Measurements from ENCODE around the gene SLC35A1.

Gene SLC35A1

DNA sequence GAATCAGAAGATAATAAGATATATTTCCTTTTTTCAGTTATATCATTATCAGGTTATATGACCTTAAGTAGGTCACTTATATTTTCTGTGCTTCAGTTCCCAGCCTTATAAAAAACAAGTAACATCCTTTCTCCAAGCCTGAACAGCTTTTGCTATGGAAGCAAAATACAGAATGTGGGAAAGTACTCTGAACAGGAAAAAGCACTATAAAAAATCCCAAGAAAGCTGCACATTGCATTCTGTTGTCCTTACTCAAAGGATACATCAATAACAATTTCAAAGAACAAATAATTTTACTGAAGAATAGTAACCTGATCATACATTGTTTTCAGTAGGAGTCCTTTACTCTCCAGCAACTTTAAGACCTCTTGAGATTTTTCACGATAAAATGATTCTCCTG, 56.4 kb downstream of the SLC35A1 start:
- no peak for DNase-seq (ENCODE audit: low read depth)

DNA sequence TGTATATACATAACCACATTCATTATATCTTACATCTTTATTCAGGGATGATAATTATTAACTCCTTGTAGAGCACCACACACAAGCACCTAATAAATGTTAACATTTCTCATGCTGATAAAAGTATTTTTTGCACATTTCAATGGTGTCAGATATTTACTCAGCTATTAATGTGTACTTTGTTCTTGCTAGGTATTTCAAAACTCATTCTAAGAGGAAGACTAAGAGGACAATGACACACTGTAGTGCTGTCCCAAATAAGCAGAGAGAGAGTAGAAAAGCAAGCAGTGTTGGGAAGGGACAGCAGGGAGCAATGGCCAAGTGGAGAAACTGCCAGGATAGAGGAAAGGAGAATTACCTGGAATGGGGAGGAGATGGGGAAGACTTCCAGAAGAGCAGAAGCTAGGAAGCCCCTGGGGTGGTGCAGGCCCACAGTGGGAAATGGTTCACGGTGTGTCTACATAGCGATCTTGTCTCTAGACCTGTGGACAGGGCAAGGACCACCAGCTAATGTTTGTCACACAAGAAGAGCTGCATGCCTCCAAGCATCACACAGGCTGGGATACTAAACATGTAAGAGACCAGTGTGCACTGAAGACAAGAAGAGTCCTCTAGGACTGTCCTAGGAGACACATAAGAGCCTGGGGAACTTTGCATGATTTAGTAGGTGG, 61.7 kb downstream of the SLC35A1 start:
- no peak for DNase-seq (ENCODE audit: low read depth)

DNA sequence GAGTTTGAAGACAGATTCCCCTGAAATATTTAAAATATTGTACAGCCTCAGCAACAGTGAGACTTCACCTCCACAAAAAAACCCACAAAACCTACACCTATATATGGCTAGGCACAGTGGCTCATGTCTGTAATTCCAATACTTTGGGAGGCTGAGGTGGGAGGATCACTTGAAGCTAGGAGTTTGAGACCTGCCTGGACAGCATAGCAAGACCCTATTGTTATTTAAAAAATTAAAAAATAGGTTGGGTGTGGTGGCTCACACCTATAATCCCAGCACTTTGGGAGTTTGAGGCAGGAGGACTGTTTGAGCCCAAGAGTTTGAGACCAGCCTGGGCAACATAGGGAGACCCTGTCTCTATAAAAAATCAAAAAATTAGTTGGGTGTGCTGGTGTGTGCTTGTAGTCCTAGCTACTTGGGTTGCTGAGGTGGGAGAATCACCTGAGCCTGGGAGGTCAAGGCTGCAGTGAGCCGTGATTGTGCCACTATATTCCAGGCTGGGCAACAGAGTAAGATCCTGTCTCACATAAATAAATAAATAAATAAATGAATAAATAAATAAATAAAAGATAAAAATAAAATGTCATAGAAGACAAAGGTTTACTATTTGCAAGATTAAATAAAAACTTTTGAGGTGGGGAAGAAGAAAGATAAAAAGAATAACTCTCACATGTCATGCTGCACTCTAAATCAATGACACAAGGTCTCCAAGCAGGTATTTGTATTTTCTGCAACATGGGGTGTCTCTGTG, 65.9 kb downstream of the SLC35A1 start:
- DNase-seq (ENCODE audit: low read depth): no peak

DNA sequence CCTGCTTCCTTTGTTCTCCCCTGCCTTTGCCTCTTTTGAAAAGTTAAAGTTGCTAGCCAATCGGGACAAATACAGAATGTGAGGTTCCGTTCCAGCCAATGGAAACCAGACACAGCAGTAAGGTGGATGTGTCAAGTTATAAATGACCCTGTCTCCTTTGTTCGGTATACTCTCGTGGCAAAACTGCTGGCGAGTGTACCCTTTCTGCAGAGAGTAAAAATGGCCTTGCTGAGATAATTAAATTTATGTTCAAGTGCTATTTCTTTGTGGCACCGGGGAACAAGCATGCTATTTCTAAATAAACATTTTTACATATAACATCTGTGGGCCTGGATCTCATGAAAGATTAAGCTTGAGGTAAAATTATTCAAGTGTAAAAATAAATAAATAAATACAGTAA, 66.8 kb downstream of the SLC35A1 start:
- DNase-seq (ENCODE audit: low read depth): no peak

DNA sequence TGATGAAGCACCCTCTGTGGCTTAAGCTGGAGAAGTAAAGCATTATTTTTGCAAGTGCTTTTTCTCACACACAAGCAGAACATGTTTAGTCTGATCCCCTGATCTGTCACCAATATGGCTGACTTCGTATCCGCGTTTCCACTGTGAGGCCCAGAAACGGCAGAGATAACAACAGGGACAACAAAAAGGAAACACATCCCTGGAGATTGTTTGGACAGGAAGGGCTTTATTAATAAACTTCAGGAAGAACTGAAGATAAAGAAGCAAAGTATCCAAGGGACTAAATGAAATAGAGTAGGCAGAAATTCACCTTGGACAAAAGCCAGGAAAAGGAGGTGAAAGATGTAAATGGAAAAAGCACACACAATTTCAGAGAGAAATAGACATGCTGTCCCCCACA, 67.8 kb downstream of the SLC35A1 start:
- DNase-seq (ENCODE audit: low read depth): no peak

DNA sequence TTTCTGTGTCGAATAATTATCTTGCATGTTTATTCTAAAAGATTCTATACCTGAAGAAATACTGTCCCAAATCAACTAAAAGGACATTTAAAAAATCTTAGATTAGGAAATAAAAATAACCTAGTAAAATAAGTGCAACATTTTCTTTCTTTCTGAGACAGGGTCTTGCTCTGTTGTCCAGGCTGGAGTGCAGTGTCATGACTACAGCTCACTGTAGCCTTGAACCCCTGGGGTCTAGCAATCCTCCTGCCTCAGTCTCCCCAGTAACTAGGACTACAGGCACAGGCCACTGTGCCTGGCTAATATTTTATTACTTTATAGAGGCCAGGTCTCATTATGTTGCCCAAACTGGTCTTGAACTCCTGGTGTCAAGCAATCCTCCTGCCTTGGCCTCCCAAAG, 68.3 kb downstream of the SLC35A1 start:
- DNase-seq (ENCODE audit: low read depth): no peak

DNA sequence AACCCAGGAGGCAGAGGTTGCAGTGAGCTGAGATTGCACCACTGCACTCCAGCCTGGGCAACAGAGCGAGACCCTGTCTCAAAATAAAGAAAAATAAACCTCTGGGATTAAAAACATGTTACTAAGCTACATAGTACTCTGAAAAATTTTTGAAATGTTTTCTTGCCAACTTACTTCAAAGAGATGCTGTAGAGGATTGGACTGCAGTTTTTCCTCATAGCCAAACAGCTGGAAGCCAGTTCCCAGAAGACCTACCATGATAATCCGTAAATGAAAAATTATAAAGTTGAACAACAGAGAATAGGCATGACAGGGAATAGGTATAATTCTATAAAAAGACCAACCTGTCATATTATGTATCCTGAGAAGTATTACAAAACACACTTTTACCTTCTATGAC, 69.0 kb downstream of the SLC35A1 start:
- no peak for DNase-seq (ENCODE audit: low read depth)

DNA sequence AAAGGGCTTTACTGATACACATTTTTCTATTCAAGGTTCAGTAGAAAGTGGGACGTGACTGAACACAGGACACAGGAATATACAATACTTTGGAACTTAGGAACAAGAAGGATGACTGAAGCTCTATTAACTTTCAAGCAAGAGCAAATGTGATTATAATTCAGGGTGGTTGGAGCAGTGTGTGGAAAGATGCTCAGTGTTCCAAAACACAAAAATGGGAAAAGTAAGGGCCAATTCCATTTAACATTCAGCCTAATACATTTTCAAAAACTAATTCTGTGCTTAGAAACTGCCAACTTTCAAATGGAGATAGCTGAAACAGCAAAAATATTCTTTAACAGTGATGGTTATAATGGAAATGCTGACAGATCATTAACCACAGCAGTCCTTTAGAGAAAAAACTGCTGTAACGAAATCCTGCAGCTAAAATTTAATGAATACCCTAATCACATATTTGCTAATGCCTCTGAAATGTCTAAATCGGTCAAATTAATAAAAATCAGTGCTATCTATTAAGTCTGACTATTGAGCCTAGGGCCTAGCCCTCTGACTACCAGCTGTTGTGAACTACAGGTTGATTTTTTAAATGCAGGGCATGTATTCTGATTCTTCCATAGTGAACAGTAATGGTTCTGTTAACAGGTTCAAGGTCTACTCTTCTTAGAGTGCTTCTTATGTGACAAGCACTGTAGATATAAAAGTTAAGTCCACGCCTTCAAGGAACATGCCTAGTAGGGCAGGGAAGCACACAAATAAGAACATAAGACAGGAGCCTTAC, 71.1 kb downstream of the SLC35A1 start:
- no peak for DNase-seq (ENCODE audit: low read depth)

DNA sequence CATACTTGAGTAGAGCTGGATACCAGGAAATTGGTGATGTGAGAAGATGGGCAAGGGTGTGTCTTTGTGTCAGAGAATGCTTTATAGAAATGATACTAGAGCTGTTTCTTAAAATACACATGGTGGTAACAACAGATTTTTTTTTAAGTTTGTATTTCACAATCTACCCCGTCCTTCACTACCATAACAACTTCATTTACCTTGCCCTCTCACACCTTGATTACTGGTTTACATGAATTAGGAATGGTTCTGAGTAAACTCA, 71.6 kb downstream of the SLC35A1 start:
- DNase-seq (ENCODE audit: low read depth): no peak

DNA sequence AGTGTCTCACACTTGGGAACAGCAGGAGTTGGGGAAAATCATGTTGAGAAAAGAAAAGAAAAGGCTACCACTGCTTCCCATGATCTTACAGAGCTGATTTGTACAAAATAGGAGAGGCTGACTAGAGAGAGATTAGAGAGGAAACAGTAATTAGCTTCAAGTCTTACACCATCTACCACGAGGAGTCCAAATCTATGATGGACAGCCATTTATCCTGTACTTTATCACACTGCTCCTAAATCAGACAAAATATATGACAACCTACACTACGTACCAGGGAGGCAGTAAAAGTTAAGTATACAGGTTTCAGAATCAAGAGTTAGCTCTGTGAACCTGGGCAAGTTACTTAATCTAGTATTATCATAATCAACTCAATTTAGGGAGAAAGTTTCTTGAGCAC, 79.0 kb downstream of the SLC35A1 start:
- DNase-seq (ENCODE audit: low read depth): no peak

DNA sequence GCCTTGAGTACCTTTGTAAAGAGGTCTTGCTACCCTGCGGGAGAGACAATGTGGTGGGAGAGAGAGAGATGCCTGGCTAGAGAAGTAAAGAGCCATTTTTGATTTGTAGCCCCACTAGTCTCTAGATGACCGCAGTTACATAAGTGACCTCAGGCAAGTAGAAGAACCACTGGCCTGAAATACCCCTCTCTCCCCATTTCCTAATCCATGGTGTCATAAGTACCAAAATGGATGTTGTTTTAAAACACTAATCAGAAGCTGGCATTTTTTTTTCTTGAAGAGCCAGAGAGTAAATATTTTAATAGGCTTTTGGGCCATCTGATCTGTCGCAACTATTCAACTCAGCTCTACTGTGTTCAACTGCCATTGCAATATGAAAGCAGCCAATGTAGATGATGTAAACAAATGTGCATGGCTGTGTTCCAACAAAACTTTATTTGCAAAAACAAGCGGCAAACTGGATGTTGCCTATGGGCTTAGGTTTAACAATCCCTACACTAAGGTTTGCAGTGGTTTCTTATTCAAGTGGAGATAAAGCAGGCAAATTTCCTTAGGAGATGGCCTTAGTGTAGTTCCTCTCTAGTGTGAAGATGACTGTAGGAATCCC, 80.5 kb downstream of the SLC35A1 start:
- no peak for DNase-seq (ENCODE audit: low read depth)

DNA sequence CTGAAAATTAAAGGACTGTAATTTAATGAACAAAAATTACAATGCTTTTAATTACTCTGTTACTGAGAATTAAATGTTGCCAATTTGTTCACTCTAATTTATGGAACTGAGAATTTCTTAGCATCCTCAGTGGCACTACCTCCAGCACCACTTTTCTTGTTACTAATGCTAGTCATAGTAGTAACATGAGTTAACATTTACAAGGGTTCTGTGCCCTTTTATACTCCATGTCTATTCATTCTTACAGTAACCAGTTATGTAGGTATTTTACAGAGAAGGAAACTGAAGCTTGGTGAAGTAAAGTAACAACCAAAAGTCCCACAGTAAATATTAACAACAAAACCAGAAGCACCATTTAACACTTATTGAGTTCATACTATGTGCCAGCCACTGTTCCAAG, 82.7 kb downstream of the SLC35A1 start:
- DNase-seq (ENCODE audit: low read depth): no peak

DNA sequence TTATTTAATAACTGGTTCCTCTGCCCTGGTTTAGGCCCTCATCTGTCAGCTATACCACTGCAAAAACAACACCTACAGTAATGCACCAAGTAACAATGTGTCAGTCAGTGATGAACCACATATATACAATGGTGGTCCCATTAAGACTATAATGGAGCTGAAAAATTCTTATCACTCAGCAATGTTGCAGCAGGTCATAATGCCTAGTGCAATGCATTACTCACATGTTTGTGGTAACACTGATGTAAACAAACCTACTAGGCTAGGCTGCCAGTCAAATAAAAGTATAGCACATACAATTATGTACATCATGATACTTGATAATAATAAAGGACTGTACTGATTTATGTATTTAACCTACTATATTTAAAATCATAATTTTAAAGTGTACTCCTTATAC, 85.7 kb downstream of the SLC35A1 start:
- no peak for DNase-seq (ENCODE audit: low read depth)

DNA sequence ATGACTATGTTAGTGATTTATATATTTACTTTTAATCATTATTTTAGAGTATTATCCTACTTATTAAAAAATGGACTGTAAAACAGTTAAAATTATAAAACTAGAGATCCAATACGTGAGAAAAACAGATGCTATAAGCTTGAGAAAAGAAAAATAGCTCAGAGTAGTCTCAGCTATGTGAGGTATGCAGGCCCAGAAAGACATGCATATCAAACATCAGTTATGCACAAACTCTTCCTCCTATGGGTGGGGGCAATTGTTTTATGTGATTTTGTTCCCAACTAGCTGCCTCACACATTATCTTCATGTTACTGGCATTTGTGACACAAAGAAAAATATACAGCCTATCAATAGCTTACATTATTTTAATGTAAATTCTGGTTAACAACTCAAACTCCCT, 88.2 kb downstream of the SLC35A1 start:
- no peak for DNase-seq (ENCODE audit: low read depth)

All from stimulated activated CD8-positive, alpha-beta memory T cell treated with anti-CD3 and anti-CD28 coated beads, Interleukin-12 subunit alpha, Interleukin-12 subunit beta, amount 100 ng/mL, for 1 hour (primary cell).